MM.1S (cell line): ENCODE results near the gene EBF3.

ENCODE experiments used
- EZH2 ChIP-seq: fragments of 300-600 bp; sonication (generic); optimal IDR thresholded peaks from 2 replicates; pipeline ENCODE3; 2017; ENCODE audit warnings: low read depth, mild to moderate bottlenecking, antibody characterized with exemption, low read length, mixed read lengths
- TF ChIP-seq, protein P1 (sequence below): fragments of 300-600 bp; sonication (generic); IDR thresholded peaks from 2 replicates; pipeline ENCODE4 v1.5.1; 2016; ENCODE audit warnings: antibody characterized with exemption, low read length, mixed read lengths

DNA sequence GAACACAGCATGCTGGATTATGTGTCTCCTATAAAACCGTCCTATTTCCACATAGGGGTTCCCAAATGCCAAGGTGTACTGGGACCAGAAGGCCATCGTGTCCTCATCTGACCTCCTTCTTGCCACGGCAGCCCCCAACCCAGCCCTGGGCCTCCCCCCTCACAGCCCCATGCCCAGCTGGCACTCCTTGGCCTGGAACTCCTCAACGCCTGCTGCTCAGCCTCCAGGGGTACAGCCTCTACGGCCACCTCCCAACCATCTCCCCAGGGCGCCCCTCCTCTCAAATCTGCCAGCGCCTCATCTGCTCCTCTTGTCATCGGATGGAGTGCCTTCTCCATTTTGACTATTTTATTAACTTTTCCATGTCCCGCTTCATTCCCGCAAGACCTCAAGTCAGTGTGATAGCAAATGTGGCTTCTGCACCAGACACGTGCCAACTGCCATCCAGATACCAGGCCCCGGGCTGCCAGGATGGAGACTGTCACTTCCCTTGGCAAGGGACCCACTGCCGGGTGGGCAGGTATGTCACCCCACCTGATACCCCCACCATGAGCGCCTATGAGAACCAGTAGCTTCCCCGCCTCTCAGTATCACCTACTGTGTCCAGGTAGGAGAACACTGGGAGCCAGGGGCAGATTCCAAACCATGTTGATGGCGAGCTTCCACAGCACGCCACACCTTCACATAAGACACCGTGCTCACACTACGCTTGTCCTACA lies 106.7 kb downstream of the EBF3 start:
- TF ChIP-seq, protein P1, sequence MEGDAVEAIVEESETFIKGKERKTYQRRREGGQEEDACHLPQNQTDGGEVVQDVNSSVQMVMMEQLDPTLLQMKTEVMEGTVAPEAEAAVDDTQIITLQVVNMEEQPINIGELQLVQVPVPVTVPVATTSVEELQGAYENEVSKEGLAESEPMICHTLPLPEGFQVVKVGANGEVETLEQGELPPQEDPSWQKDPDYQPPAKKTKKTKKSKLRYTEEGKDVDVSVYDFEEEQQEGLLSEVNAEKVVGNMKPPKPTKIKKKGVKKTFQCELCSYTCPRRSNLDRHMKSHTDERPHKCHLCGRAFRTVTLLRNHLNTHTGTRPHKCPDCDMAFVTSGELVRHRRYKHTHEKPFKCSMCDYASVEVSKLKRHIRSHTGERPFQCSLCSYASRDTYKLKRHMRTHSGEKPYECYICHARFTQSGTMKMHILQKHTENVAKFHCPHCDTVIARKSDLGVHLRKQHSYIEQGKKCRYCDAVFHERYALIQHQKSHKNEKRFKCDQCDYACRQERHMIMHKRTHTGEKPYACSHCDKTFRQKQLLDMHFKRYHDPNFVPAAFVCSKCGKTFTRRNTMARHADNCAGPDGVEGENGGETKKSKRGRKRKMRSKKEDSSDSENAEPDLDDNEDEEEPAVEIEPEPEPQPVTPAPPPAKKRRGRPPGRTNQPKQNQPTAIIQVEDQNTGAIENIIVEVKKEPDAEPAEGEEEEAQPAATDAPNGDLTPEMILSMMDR, result no peak
- no peak for TF ChIP-seq EZH2
